NCI-H187 treated with DMSO at 0.1 percent for 48 hours (cell line): ENCODE results near the gene HTR4.

Experiments
- DNase-seq: peaks from one replicate; lab custom pipeline; 2025; lab: John Stamatoyannopoulos, UW

HTR4 gene

DNA sequence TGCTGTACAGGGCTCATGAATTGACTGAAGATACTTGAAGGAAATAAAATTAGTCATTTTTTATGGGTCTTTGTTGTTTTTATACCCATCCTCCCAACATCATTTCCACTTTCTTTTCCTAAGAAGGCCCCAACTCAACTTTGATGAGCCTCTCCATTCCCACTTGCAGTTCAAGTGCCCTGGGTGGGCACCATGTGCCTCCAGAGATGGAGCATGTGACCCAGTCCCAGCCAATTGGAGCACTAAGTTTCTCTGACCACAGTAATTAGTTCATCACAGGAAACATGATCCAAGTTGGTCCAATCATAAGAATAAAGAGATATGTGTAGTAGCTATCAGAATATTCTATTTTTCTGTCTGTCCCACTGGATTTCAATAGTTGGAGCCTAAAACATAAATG is 46.9 kb downstream of the HTR4 start:
- no peak for DNase-seq

DNA sequence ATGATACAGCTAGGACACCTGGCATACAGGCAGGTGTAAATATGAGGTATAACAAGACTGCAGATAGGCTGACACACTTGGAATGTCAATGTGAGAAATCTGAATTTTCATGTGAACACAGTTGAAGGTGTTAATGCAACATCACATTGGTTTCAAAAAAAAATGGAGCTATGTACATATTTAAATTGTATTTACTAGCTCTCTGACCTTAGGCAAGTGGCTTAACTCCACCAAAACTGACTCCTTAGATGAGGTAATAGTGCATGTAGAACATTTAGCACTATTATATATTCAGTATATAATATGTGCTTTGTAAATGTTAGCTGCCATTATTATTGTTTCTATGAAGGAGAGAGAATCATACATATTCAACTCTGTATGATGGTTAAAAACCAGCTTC is 48.0 kb downstream of the HTR4 start:
- DNase-seq, result no peak

DNA sequence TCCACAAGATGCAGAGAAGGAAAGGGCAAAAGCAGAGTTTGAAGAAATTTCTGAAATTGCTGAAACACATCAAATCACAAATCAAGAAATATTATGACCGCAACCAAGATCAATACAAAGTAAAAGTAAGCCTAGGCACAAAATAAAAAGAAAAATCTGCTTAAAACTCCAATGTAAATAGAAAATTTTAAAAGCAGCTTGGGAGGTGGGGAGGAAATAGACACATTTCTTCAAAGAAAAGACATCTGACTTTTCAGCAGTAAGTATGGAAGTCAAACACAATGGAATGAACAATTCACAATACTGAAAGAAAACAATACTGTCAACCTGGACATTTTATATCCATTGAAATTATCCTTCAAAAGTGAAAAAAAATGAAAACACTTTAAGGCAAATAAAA is 55.1 kb downstream of the HTR4 start:
- DNase-seq, result no peak

DNA sequence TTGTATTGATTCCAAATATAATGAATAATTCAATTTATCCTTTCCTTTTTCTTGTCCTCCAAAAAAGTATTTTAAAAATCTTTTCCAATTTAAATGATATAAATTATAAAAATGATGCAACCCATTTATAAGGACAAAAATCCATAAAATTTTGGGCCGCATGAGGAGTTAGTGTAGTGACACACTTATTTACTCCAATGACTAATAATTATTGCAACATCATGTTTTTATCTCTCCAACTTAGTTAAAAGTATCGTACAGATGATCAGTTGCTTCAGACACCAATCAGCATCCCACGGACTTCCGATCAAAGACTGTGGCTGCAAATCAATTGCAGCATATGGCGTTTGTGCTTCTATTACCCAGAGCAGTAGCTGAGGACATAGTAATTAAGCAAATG is 58.6 kb downstream of the HTR4 start:
- no peak for DNase-seq

DNA sequence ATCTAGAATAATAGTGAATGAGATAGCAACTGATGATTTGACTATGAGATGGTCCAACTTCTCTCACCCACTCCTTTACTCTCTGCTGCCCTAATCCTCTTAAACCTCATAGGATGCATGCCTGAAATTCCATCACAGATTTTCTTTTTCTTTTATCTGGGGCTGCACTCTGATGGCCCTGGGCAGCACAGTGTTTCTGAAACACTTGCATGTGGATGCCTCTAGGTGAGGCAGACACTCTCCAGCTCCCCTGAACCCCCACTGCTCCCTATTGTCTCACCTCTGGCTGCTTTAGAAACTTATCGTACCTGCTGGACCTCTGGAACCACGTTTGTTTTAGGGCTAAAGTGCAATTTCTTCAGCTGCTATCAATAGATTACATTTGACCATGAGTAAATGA is 67.5 kb downstream of the HTR4 start:
- no peak for DNase-seq

DNA sequence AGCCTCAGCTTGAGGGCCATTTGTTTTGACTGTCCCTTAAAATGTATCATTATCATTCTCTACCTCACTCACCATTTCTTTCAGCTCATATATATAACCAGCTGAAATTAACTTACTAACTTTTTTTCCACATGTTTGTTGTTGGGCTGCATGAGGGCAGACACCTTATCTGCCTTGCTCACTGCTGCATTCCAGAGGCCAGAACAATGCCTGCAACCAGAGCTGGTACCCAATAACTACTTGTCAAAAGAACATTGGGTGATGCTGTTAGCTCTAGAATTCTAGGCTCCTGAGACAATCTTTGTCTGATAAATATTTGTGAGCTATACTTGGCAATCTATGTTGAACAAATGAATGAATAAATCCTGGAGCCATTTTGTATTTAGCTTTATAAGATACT is 68.3 kb downstream of the HTR4 start:
- no peak for DNase-seq

DNA sequence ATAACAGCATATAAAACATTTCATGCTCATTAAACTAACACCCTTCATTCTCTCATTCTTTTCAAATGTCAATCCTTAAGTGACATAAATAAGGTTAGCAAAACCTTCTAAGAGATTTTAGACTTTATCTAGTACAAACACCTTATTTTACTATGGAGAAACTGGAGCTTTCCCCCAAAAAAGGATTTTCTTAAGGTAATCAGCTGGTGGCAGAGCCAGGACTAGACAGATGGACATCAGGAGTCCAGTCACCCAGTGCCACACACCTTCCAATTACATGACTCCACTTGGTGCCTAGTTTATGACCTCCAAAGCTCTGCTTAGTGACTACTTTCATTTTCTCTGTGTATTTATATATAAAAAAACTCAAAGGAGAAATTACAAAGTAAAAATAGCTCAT is 70.2 kb downstream of the HTR4 start:
- DNase-seq, result no peak

DNA sequence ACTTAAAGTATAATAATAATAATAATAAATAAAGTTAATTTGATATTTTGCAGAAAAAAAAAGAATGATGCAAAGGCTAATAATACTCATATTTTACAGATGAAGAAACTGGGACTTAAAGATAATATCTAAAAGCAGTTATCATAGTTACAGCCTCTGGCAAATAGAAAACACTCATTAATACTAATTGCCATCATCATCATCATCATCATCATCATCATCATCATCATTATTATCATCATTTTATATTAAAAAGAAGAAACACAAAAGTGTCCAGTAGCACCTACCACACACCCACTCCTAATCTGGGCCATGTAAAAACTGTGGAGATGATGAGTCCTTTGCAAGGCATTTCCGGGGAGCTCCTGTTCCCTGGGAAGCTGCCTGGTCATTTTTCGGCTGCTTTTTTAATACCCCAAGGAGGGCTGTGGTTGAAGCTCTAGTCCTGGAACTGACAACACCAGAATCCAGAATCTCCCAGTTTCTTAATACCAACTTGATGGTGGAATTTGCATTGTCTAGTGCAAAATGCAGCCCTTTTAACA is 70.8 kb downstream of the HTR4 start:
- DNase-seq, result no peak

DNA sequence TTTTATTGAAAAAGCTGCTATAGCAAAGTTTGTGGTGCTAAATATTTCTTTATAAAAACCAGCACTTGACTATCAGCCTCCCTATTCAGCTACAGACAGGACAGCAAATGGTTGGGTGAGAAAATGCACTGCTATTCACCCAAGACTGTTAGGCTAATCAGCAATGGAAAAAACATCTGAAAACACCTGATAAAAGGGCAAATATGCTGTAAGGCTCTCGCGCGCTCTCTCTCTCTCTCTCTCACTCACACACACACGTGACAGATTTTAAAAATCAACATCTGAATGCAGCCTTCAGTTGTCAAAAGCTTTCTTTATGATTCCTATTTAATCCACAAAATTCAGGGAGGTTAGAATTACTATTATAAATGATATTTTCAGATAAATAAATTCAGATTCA is 80.2 kb downstream of the HTR4 start:
- no peak for DNase-seq

DNA sequence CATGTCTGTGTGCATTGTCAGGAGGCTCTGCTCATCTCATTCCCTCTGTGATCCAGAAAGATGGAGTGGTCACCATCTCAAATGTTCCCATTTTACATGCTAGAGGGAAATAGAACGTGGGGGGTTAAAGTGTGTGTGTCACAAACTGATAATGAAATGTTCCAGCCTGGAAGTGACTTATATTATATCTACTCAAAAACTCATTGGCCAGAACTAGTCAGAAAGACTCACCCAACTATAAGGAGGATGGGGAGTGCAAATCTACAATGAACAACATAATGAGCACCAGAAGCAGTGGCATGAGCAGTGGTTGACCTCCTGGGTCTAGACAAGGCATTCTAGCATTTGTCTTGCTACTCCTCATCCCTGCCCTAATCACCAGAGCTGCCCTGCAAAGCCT is 81.0 kb downstream of the HTR4 start:
- no peak for DNase-seq

DNA sequence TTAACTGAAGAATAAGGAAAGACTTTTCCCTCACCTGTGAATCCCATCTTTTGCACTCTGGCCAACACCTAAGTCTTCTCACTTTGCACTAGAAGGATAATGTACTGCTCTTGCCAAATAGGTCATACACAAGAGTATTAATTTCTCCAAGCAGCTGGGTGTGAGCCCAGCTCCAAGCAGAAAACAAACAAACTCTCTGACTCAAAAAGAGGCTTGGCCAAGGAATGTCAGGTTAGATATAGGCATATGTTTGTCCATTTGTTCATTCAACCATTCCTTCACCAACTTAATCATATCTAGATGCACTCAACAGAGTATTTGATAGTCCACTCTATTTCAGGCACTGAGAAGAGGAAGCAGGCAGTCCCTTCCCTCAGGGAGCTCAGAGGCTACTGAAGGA is 84.4 kb downstream of the HTR4 start:
- DNase-seq, result no peak

DNA sequence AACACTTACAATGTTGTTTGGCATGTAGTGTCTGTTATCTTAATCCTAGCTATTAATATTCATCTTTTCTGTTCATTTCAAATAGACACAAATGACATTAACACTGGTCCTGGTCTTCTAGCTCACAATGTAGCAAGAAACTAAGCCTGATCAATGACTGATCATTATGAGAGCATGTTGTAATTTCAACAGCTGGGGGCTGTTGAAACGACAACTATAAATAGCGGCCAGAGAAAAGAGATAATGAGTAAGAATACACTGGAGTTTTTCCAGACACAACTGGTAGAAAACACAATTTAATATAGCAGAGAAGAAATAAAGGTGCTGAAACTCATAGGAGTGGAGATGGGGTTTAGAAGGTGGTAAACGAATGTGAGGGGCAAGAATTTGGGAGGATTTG is 89.2 kb downstream of the HTR4 start:
- no peak for DNase-seq

DNA sequence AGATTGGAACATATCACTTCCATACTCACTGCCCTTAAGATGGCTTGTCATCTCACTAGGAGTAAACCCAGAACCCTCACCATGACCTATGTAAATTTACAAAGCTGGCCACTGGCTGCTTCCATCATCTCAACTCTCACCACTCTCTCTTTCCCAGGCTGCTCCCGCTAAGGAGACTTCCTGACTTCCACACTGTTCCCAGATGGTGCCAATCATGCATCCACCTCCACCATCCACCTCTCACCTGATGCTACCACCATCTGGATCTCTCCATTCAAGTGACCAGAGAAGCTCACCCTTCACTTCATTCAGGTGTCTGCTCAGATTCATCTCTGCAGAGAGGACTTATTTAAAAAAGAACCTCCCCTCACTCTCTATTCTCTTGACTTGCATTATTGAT is 91.3 kb downstream of the HTR4 start:
- DNase-seq, result no peak

DNA sequence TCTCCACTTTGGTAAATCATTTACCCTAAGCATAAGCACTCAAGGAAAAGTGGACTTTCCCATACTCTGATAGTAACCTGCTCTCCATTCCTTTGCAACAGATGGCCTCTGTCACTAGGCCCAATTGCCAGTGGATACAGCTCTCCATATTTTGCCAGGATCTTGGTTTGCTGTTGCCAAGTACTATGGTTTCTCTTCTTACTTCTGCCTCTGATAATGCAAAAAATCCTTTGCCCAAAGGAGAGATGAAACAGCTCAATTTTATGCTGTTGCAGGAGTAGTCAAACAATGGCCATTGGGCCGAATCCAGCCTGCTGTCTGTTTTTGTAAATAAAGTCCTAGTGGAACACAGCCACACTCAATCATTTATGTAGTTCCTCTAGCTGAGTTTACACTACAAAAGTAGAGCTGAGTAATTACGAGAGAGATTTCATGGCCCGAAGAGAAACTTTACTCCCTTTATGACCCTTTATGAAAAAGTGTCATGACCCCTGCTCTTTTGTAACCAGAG is 92.5 kb downstream of the HTR4 start:
- DNase-seq, result no peak

DNA sequence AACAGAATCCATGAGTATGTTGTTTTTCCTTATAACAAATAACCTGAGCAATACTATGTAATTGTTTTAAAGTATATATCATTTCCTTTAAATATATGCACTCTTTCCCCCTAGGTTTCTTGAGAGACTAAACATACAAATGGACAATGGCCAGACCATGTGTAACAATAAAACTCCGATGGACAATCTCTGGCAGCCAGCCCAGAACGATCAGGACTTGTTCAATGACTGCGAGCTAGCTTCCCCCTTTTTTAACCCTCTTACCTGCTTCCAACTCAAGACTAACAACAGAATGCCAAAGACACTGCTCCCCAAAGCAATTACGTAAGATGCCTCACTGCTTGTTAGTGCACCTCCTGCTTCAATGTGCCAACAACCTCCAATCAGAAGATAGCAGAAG is 94.9 kb downstream of the HTR4 start:
- no peak for DNase-seq

DNA sequence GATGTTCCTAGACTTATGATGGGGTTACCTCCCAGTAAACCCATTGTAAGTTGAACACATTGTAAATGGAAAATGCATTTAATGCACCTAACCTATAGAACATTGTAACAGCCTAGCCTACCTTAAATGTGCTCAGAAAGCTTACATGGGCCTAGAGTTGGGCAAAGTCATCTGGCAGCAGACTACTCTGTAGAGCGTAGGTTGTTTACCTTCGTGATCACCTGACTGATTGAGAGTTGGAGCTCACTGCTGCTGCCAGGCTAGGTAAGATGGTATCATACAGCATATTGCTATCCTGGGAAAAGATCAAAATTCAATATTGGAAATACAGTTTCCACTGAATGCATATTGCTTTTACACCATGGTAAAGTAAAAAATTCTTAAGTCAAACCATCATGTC is 95.4 kb downstream of the HTR4 start:
- no peak for DNase-seq

DNA sequence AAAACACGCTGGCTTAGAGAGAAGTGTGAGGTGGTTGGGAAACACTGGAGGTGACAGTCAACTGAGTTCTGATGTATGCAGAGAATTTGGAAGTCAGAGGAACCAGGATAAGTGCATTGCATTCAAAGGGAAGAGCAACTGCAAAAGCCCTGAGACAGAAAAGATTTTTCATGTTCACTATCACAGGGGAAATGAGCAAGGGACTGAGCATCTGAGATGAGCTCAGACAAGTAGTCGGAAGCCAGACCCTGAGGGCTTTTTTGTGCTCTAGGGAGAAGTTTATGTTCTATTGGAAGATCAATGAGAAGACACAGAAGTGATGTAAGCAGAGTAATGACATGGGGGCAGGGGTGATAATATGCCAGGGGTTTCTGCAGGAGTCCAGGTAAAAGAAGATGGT is 97.5 kb downstream of the HTR4 start:
- DNase-seq, result no peak

DNA sequence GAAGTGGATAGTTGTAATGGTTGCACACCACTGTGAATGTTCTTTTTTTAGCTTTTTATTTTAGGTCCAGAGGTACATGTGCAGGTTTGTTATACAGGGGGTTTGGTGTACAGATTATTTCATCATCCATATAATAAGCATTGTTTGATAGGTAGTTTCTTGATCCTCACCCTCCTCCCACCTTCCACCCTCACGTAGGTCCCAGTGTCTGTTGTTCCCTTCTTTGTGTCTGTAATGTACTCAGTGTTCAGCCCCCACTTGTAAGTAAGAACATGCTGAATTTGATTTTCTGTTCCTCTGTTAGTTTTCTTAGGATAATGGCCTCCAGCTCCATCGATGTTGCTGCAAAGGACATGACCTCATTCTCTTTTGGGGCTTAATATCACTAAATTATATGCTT is 99.7 kb downstream of the HTR4 start:
- DNase-seq, result no peak

DNA sequence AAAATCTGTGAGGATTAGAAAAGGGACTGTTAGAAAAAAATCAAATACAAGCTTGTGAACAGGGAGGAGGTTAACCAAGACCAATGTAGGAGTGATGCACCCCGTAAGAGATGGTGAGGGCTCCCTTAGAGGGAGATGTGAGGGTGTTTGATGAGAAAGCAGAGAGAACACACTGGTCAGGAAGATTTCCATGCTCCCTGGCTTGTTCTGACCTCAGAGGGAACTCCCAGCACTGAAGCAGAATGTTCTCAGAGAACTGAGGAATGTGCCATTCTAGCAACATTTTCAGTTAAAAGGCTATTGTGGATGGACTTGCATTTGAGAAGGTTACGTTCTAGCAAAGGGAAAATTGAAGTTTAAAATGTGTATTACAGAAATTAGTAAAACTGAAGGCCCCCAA is 110.6 kb downstream of the HTR4 start:
- no peak for DNase-seq

DNA sequence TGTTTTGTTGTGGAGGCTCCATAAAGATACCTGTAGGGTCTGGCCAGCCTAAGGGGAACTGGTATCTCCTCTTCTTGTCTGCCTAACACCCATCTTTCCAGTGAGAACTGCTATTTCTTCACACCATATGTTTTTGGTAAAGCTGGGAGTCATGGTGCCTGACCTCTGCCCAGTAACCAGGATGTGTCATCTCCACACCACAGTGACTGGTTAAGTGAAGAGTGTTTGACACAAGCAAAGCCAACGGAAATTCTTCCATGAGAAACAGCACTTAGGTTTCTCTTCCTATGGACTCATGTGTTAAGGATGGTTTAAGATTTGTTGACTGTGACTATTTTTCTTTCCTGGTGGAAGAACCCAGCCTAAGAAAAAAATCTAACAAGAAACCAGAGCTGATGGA is 111.5 kb downstream of the HTR4 start:
- DNase-seq, result no peak

DNA sequence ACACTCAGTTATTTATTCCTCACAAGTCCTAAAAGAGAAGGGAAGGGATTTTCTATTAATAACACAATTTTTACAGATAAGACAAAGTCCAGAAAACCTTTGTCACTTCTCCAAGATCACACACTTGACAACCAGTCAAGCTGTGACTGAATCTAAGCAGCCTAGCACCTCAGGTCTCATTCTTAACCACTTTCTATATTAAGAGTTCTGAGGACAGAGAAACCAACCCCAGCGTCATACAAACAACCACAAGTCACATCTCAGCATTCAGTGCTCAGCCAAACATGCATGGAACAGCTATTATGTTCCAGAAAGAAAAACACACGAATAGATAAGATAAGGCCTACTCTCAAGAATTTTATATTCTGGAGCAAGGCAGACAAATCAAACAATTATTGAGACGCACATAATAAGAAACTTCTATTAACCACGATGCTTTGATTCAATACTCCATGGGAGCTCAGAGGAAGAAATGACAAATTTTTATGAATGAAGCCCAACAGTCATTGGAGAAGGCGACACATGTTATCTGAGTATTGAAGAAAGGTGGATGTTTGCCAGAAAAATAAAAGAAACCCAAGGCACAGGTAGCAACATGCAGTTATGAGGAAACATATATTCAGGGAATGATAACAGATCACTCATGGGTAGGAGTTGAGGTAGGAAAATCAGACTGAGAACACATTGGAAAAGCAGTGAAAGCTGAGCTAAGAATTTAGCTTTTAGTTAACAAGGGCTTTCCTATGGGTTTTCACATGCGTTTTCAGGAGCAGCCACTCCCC is 113.1 kb downstream of the HTR4 start:
- DNase-seq, result no peak

DNA sequence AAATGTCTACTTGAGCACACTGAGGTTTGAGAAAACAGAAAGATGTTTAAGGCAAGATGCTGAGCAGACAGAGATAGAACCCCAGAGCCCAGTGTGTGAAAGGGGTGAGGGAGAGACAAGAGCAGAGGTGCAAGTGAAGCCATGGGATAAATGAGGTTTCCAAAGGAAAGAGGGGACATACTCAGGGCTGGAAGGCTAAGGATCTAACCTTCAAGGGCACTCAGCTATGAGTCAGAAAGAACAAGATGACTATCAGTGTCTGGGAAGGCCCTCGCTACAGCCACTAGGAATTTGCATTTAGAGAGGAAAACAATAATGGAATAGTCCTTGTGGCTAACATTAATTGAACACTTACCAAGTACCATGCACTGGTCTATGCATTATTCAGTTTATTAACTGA is 113.7 kb downstream of the HTR4 start:
- DNase-seq, result no peak

DNA sequence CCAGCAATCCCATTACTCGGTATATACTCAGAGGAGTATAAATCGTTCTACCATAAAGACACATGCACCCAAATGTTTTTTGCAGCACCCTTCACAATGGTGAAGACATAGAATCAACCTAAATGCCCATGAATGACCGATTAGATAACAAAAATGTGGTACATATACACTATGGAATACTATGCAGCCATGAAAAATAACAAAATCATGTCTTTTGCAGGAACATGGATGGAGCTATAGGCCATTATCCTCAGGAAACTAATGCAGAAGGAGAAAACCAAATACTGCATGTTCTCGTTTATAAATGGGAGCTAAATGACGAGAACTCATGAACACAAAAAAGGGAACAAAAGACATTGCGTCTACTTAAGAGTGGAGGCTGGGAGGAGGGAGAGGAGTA is 114.5 kb downstream of the HTR4 start:
- DNase-seq, result no peak

DNA sequence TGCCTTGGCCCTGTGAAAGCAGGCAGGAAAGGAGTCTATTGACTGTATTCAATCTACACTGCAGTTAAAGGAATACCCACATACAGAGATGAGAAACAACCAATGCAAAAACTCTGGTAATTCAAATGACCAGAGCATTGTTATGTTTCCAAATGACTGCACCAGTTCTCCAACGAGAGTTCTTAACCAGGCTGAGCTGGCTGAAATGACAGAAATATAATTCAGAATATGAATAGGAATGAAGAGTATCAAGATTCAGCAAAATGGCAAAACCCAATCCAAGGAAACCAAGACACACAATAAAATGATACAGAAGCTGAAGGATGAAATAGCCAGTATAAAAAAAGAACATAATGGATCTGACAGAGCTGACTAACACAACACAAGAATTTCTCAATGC is 119.1 kb downstream of the HTR4 start:
- DNase-seq, result no peak
